Suppressor macrophage treated with lipopolysaccharide for 1 hour (primary cell): Measurements from ENCODE around the gene MYO7B.
A peak's percentile ranks its signal among the peaks of the same experiment; 100 is the strongest.

Experiments used
- DNase-seq, 3 donors: peaks; one replicate each; pipeline ENCODE4 v3.0.0-alpha.2; 2020 to 2022

Gene MYO7B

GRCh38 chr2:127575185-127575765 is 39.8 kb downstream of the MYO7B start:
- no peak for DNase-seq

GRCh38 chr2:127575941-127576432 is 40.5 kb downstream of the MYO7B start:
- no peak for DNase-seq

- no peak for DNase-seq
Observed at GRCh38 chr2:127576433-127577207, 41.1 kb downstream of the MYO7B start.

- no peak for DNase-seq
Observed at GRCh38 chr2:127577208-127577475, 41.7 kb downstream of the MYO7B start.

GRCh38 chr2:127577503-127577902 is 42.0 kb downstream of the MYO7B start:
- DNase-seq = no peak

GRCh38 chr2:127577973-127578372 is 42.5 kb downstream of the MYO7B start:
- no peak for DNase-seq

GRCh38 chr2:127578411-127578810 is 42.9 kb downstream of the MYO7B start:
- DNase-seq = no peak

GRCh38 chr2:127579231-127579630 is 43.7 kb downstream of the MYO7B start:
- no peak for DNase-seq

- peak; percentile 24 to 36 (median 28) for DNase-seq
Observed at GRCh38 chr2:127580167-127581049, 44.9 kb downstream of the MYO7B start.

- no peak for DNase-seq
Observed at GRCh38 chr2:127581050-127581345, 45.5 kb downstream of the MYO7B start.

- DNase-seq = no peak
Observed at GRCh38 chr2:127581516-127582490, 46.3 kb downstream of the MYO7B start.

- DNase-seq = no peak
Observed at GRCh38 chr2:127582863-127583861, 47.7 kb downstream of the MYO7B start.

GRCh38 chr2:127584047-127584446 is 48.6 kb downstream of the MYO7B start:
- no peak for DNase-seq

GRCh38 chr2:127584516-127585033 is 49.1 kb downstream of the MYO7B start:
- no peak for DNase-seq

- DNase-seq = no peak
Observed at GRCh38 chr2:127585270-127585807, 49.9 kb downstream of the MYO7B start.

- no peak for DNase-seq
Observed at GRCh38 chr2:127586136-127586535, 50.7 kb downstream of the MYO7B start.

- no peak for DNase-seq
Observed at GRCh38 chr2:127586746-127587295, 51.3 kb downstream of the MYO7B start.

- no peak for DNase-seq
Observed at GRCh38 chr2:127588241-127588640, 52.8 kb downstream of the MYO7B start.

- DNase-seq = no peak
Observed at GRCh38 chr2:127589358-127589757, 53.9 kb downstream of the MYO7B start.

- no peak for DNase-seq
Observed at GRCh38 chr2:127589841-127590240, 54.4 kb downstream of the MYO7B start.
